Measurements from ENCODE around the gene PRXL2A. TPM values are rescaled to one million over a fixed set of nuclear protein-coding genes. Genes with fewer than 3 reads are reported as not detected.

The PRXL2A gene
- total RNA-seq, 1 donor from 2014 or later = 102 TPM

- DNase-seq (ENCODE audit: missing footprints) (no peak), ATAC-seq (no peak)
- intact Hi-C loops (cut with DNase I) = no loop called here
Measured at GRCh38 chr10:80484676-80485075, 76.3 kb downstream of the PRXL2A start.

GRCh38 chr10:80485076-80485945, 77.0 kb downstream of the PRXL2A start:
- DNase-seq (ENCODE audit: missing footprints) = peak; percentile 23
- ATAC-seq = no peak

GRCh38 chr10:80485946-80486764, 77.8 kb downstream of the PRXL2A start:
- intact Hi-C loops (cut with DNase I) = no loop called here
- ATAC-seq (peak; percentile 20), DNase-seq (ENCODE audit: missing footprints) (peak; percentile 31)

More at GRCh38 chr10:80485076-80485945, 77.0 kb downstream of the PRXL2A start:
- intact Hi-C loops (cut with DNase I) = no loop called here

Other genes starting within 250 kb of the PRXL2A start
- gene ANXA11, start 203.0 kb upstream of the PRXL2A start, total RNA-seq = 420 TPM
- 0.19 TPM for gene MAT1A, start 118.9 kb upstream of the PRXL2A start, total RNA-seq
- gene DYDC1, start 51.8 kb upstream of the PRXL2A start, total RNA-seq = not detected
- not detected for gene DYDC2, start 51.8 kb upstream of the PRXL2A start, total RNA-seq
- 38.7 TPM for gene TSPAN14, start 45.8 kb downstream of the PRXL2A start, total RNA-seq
- gene SH2D4B, start 129.4 kb downstream of the PRXL2A start, total RNA-seq = not detected

Data from Right ventricle myocardium inferior (tissue), 1 donor.